Measurements from ENCODE around the gene EXOSC10. TPM values are rescaled to one million over a fixed set of nuclear protein-coding genes. Genes with fewer than 3 reads are reported as not detected.

Gene EXOSC10
- total and polyA plus RNA-seq, 2 of the 4 experiments (the other 2 are of a cell fraction), result 64.5 to 66.0 TPM

- no TSS peak for BruUV-seq (replicated peaks)
- TF ChIP-seq RCOR1 (IDR thresholded peaks at IDR 0.05; ENCODE audit: insufficient replicate concordance, low read length) (no peak), ELK1 (IDR thresholded peaks at IDR 0.05; ENCODE audit: borderline replicate concordance, low read depth, low read length) (no peak), POLR2A (IDR thresholded peaks at IDR 0.05; ENCODE audit: low read depth, low read length) (no peak), RFX5 (IDR thresholded peaks at IDR 0.05; ENCODE audit: low read depth, low read length) (no peak), USF2 (IDR thresholded peaks at IDR 0.05; ENCODE audit: low read depth, low read length) (no peak), NFE2L2 (IDR thresholded peaks at IDR 0.05; ENCODE audit: low read depth, low read length) (no peak), SMC3 (IDR thresholded peaks at IDR 0.05; ENCODE audit: low read depth, low read length) (no peak), CHD1 (IDR thresholded peaks at IDR 0.05; ENCODE audit: low read depth, low read length) (no peak), MXI1 (IDR thresholded peaks at IDR 0.05; ENCODE audit: borderline replicate concordance, low read depth, low read length) (no peak), RAD21 (IDR thresholded peaks at IDR 0.05; ENCODE audit: low read length) (no peak), FOS (IDR thresholded peaks at IDR 0.05; ENCODE audit: low read depth, low read length) (no peak), MAZ (IDR thresholded peaks at IDR 0.05; ENCODE audit: borderline replicate concordance, low read depth, low read length) (no peak), BHLHE40 (IDR thresholded peaks at IDR 0.05; ENCODE audit: low read depth, low read length) (no peak), CTCF (conservative IDR thresholded peaks at IDR 0.05; ENCODE audit: low read depth, low read length) (no peak), CEBPB (IDR thresholded peaks at IDR 0.05; ENCODE audit: low read depth, low read length) (no peak)
- Histone ChIP-seq H2BK120ac (ENCODE audit: low read depth, low read length) (no peak overlapping the region), H3K9me3 (ENCODE audit: control insufficient read depth, insufficient read depth, low read length) (no peaks in the 10 kb centered on the region), H3K56ac (ENCODE audit: extremely low read depth, insufficient read depth, low read length) (no peak overlapping the region), H4K20me1 (ENCODE audit: insufficient read depth, low read length) (peaks cover 24% of the 10 kb centered on the region), H3K79me1 (ENCODE audit: low read depth in 1 of 2, low read length in 2 of 2) (peaks cover 8 to 32% of the 10 kb centered on the region in 2 experiments; a peak in 3 of 4 replicates), H2BK5ac (ENCODE audit: low read depth, low read length, poor library complexity, severe bottlenecking) (no peak overlapping the region), H3K4me2 (ENCODE audit: low read depth, low read length) (no peak overlapping the region), H3K18ac (ENCODE audit: low read depth, low read length) (no peak overlapping the region), H3K14ac (replicated peaks; ENCODE audit: low read depth, low read length) (no peak overlapping the region), H4K8ac (ENCODE audit: low read depth in 2 of 2, low read length in 2 of 2) (no peak overlapping the region), H3K27ac (ENCODE audit: insufficient read depth, low read length) (no peak overlapping the region), H3K9ac (ENCODE audit: low read depth, low read length) (no peak overlapping the region), H2BK20ac (ENCODE audit: low read depth, low read length) (no peak overlapping the region), H3K36me3 (ENCODE audit: control insufficient read depth, insufficient read depth, low read length) (peaks cover 15% of the 10 kb centered on the region), H2AFZ (replicated peaks; ENCODE audit: low read length, poor library complexity) (no peak overlapping the region), H3K9me1 (ENCODE audit: insufficient read depth, low read length) (0 out of 2 replicates have a peak, but pooled peaks cover 3% of the 10 kb centered on the region), H3K4ac (ENCODE audit: low read depth, low read length) (no peak overlapping the region), H2AK5ac (ENCODE audit: low read depth, low read length) (no peak overlapping the region), H3K27me3 (ENCODE audit: control insufficient read depth, insufficient read depth, low read length) (no peaks in the 10 kb centered on the region), H4K5ac (ENCODE audit: low read depth, low read length) (no peak overlapping the region), H2BK15ac (ENCODE audit: low read depth, low read length) (no peak overlapping the region), H3K4me3 (ENCODE audit: insufficient read depth, low read depth, low read length) (no peak overlapping the region), H2AK9ac (replicated peaks; ENCODE audit: low read depth, low read length, poor library complexity) (no peak overlapping the region), H3K23ac (ENCODE audit: low read depth, low read length) (no peak overlapping the region), H3K4me1 (ENCODE audit: control insufficient read depth, insufficient read depth, low read length) (peaks cover 4% of the 10 kb centered on the region; the same call in 1 of the 2 replicates), H4K91ac (ENCODE audit: insufficient read depth, low read depth, low read length) (no peak overlapping the region)
- WGBS, 2 experiments (ENCODE audit: extremely low coverage in 2 of 2, insufficient read length in 1 of 2), result 92% methylated on average over 6 of the region's 12 CpGs; no CpG with 5 or more reads in 1 of the 2 experiments
- ATAC-seq (ENCODE audit: low read depth) (no peak), DNase-seq (no peak)
- dilution Hi-C loops (cut with HindIII; ENCODE audit: low sequenced_read_pairs, unreplicated experiment) (no loop called here), intact Hi-C loops (cut with micrococcal nuclease) (no loop called here), in situ Hi-C loops (cut with MboI; ENCODE audit: low sequenced_read_pairs) (no loop called here)
- ChIA-PET POLR2A (ENCODE audit: unreplicated experiment) (no interaction called here), CTCF (no interaction called here)
Measured at GRCh38 chr1:11055676-11056075, 44.0 kb downstream of the EXOSC10 start.

Measured in IMR-90 (cell line).